H1 (cell line): ENCODE measurements around the gene ZIC1. TPM values are rescaled to one million over a fixed set of nuclear protein-coding genes. Genes with fewer than 3 reads are reported as not detected.
A peak's percentile ranks its signal among the peaks of the same experiment; 100 is the strongest.

Experiments used
- CTCF ChIA-PET: fragments of 300-600 bp; sonication (Branson Sonifier 250); formaldehyde crosslinking; loops from one replicate; lab custom pipeline; 2021; ENCODE audit not compliant: partially characterized antibody; lab: Charles Lee
- POLR2A ChIA-PET: fragments of 300-600 bp; sonication (Branson Sonifier 250); formaldehyde crosslinking; loops from one replicate; lab custom pipeline; 2021; ENCODE audit warnings: inconsistent platforms; ENCODE audit not compliant: partially characterized antibody; lab: Charles Lee
- DNase-seq, 2 experiments: peaks; one replicate each; pipeline versions ENCODE4 v3.0.0 to v3.0.0-alpha.2; 2010 to 2022; ENCODE audit warnings: low spot score in 2 of 2, low read depth in 1 of 2, mixed read lengths in 1 of 2
- FAIRE-seq: peaks from 2 replicates; lab custom pipeline; 2011; peaks lifted over from hg19 to GRCh38; lab: Jason Lieb, UNC
- H2AFZ ChIP-seq: 2 replicates; pipeline ENCODE4 v1.8.1; 2012; ENCODE audit warnings: low read length, inconsistent platforms
- H2AK5ac ChIP-seq: 2 replicates; pipeline ENCODE4 v1.6.1; 2013; ENCODE audit warnings: low read depth, low read length
- H2BK120ac ChIP-seq: replicated peaks from 2 replicates; pipeline ENCODE3; 2013; ENCODE audit warnings: low read depth, low read length, inconsistent platforms
- H2BK12ac ChIP-seq: 2 replicates; pipeline ENCODE4 v1.6.1; 2013; ENCODE audit warnings: low read depth, low read length
- H2BK15ac ChIP-seq: 2 replicates; pipeline ENCODE4 v1.6.1; 2013; ENCODE audit warnings: low read length
- H2BK20ac ChIP-seq: 2 replicates; pipeline ENCODE4 v1.6.1; 2013; ENCODE audit warnings: low read length
- H2BK5ac ChIP-seq: 2 replicates; pipeline ENCODE4 v1.6.1; 2013; ENCODE audit warnings: low read depth, low read length
- H3K14ac ChIP-seq: 2 replicates; pipeline ENCODE4 v1.6.1; 2013; ENCODE audit warnings: inconsistent platforms; ENCODE audit not compliant: insufficient read length
- H3K18ac ChIP-seq: 2 replicates; pipeline ENCODE4 v1.6.1; 2013; ENCODE audit warnings: low read length; ENCODE audit errors: extremely low read depth
- H3K23ac ChIP-seq: 2 replicates; pipeline ENCODE4 v1.6.1; 2013; ENCODE audit warnings: inconsistent platforms; ENCODE audit not compliant: insufficient read length
- H3K23me2 ChIP-seq: 2 replicates; pipeline ENCODE4 v1.6.1; 2013; ENCODE audit warnings: low read depth, low read length
- H3K27ac ChIP-seq: 2 replicates; pipeline ENCODE4 v1.6.1; 2011; ENCODE audit warnings: low read depth, low read length, inconsistent platforms
- H3K27me3 ChIP-seq, 4 experiments: replicated peaks in 1 of 4; 1 replicate in 1 of 4; 2 replicates in 3 of 4; pipeline versions ENCODE4 v1.6.1 to v1.8.1; 2011 to 2013; ENCODE audit warnings: low read length in 3 of 4, mild to moderate bottlenecking in 3 of 4, inconsistent platforms in 2 of 4, mixed read lengths in 2 of 4, moderate library complexity in 1 of 4; ENCODE audit not compliant: control insufficient read depth in 3 of 4, insufficient read depth in 3 of 4; ENCODE audit errors: extremely low read depth in 1 of 4
- H3K36me3 ChIP-seq, 4 experiments: 2 replicates each; pipeline versions ENCODE4 v1.6.1 to v1.8.1; 2011 to 2013; ENCODE audit warnings: mild to moderate bottlenecking in 4 of 4, low read length in 3 of 4, moderate library complexity in 2 of 4, control low read depth in 1 of 4, inconsistent platforms in 1 of 4; ENCODE audit not compliant: insufficient read depth in 4 of 4, control insufficient read depth in 2 of 4
- H3K4ac ChIP-seq: replicated peaks from 2 replicates; pipeline ENCODE3; 2013; ENCODE audit warnings: low read length, low read depth, mixed read lengths, inconsistent platforms; ENCODE audit not compliant: insufficient read length
- H3K4me1 ChIP-seq, 4 experiments: replicated peaks in 1 of 4; 1 replicate in 1 of 4; 2 replicates in 3 of 4; pipeline versions ENCODE4 v1.6.1 to v1.8.1; 2011 to 2013; ENCODE audit warnings: low read length in 3 of 4, inconsistent platforms in 2 of 4, mixed read lengths in 1 of 4; ENCODE audit not compliant: insufficient read depth in 4 of 4, control insufficient read depth in 3 of 4
- H3K4me2 ChIP-seq, 2 experiments: 2 replicates each; pipeline versions ENCODE4 v1.6.1 to v1.8.1; 2011 to 2013; ENCODE audit warnings: low read depth in 2 of 2, low read length in 2 of 2, control low read depth in 1 of 2, inconsistent platforms in 1 of 2, mild to moderate bottlenecking in 1 of 2; ENCODE audit not compliant: insufficient read depth in 1 of 2
- H3K4me3 ChIP-seq, 4 experiments: fragments of 200-600, 300-600 bp in 1 of 4; sonication (generic), shearing (Covaris generic), sonication (Bioruptor Twin) in 1 of 4; 2 replicates each; pipeline versions ENCODE4 v1.5.1 to v1.8.1; 2011 to 2016; ENCODE audit warnings: low read length in 4 of 4, low read depth in 3 of 4, control low read depth in 2 of 4, inconsistent platforms in 2 of 4, mild to moderate bottlenecking in 2 of 4, mixed read lengths in 1 of 4, moderate library complexity in 1 of 4; ENCODE audit not compliant: insufficient read depth in 2 of 4; ENCODE audit errors: extremely low read depth in 1 of 4
- H3K56ac ChIP-seq: replicated peaks from 2 replicates; pipeline ENCODE3; 2013; ENCODE audit warnings: low read depth, mild to moderate bottlenecking, mixed read lengths, low read length, inconsistent platforms; ENCODE audit not compliant: insufficient read length
- H3K79me1 ChIP-seq: 2 replicates; pipeline ENCODE4 v1.6.1; 2013; ENCODE audit warnings: low read depth, low read length, control low read depth
- H3K79me2 ChIP-seq, 2 experiments: 2 replicates each; pipeline versions ENCODE4 v1.6.1 to v1.8.1; 2012 to 2013; ENCODE audit warnings: low read length in 2 of 2, mild to moderate bottlenecking in 2 of 2, inconsistent platforms in 1 of 2; ENCODE audit not compliant: insufficient read depth in 2 of 2, control insufficient read depth in 1 of 2
- H3K9ac ChIP-seq, 4 experiments: replicated peaks in 1 of 4; 1 replicate in 1 of 4; 2 replicates in 3 of 4; pipeline versions ENCODE4 v1.6.1 to v1.8.1; 2011 to 2013; ENCODE audit warnings: low read depth in 3 of 4, low read length in 3 of 4, control low read depth in 2 of 4, mild to moderate bottlenecking in 2 of 4, moderate library complexity in 2 of 4, inconsistent platforms in 1 of 4; ENCODE audit errors: extremely low read depth in 1 of 4
- H3K9me3 ChIP-seq, 2 experiments: 2 replicates each; pipeline versions ENCODE4 v1.6.1 to v1.8.1; 2012 to 2013; ENCODE audit warnings: mild to moderate bottlenecking in 2 of 2, moderate library complexity in 2 of 2, control low read depth in 1 of 2, inconsistent platforms in 1 of 2, low read depth in 1 of 2, low read length in 1 of 2, mixed read lengths in 1 of 2; ENCODE audit not compliant: insufficient read depth in 2 of 2
- H4K20me1 ChIP-seq, 2 experiments: replicated peaks in 1 of 2; 2 replicates each; pipeline versions ENCODE3 to v1.8.1; 2011 to 2013; ENCODE audit warnings: inconsistent platforms in 2 of 2, low read length in 2 of 2, mild to moderate bottlenecking in 1 of 2; ENCODE audit not compliant: insufficient read depth in 2 of 2, control insufficient read depth in 1 of 2
- H4K5ac ChIP-seq: 2 replicates; pipeline ENCODE4 v1.6.1; 2013; ENCODE audit warnings: low read length, low read depth, mixed read lengths, inconsistent platforms; ENCODE audit not compliant: insufficient read length
- H4K8ac ChIP-seq: 2 replicates; pipeline ENCODE4 v1.8.0; 2013; ENCODE audit warnings: mild to moderate bottlenecking, moderate library complexity, low read length, inconsistent platforms; ENCODE audit not compliant: insufficient read depth; ENCODE audit errors: extremely low read depth
- H4K91ac ChIP-seq: replicated peaks from 2 replicates; pipeline ENCODE3; 2013; ENCODE audit warnings: low read length, mixed read lengths, inconsistent platforms; ENCODE audit not compliant: insufficient read length
- CBX8 ChIP-seq: fragments of 300-800, 300-1000 bp; sonication (generic); IDR thresholded peaks from 2 replicates; pipeline ENCODE4 v1.7.1; 2016; ENCODE audit warnings: low read depth, low read length, borderline replicate concordance
- EGR1 ChIP-seq: IDR thresholded peaks from 2 replicates; pipeline ENCODE4 v1.6.1; 2011; ENCODE audit warnings: low read depth, low read length, borderline replicate concordance
- EZH2 ChIP-seq: fragments of 200-600 bp; sonication (generic); IDR thresholded peaks from 2 replicates; pipeline ENCODE4 v1.7.1; 2012; ENCODE audit warnings: low read depth, mild to moderate bottlenecking, moderate library complexity, low read length, inconsistent platforms; ENCODE audit not compliant: severe bottlenecking
- GTF2F1 ChIP-seq: IDR thresholded peaks from 2 replicates; pipeline ENCODE4 v1.6.1; 2012; ENCODE audit warnings: low read depth, low read length, improper control_type of control experiment, borderline replicate concordance
- KDM4A ChIP-seq: IDR thresholded peaks from one replicate; pipeline ENCODE4 v1.7.1; 2012; ENCODE audit warnings: low read depth, mild to moderate bottlenecking, moderate library complexity, low read length, inconsistent platforms; ENCODE audit not compliant: severe bottlenecking
- RBBP5 ChIP-seq: IDR thresholded peaks from 2 replicates; pipeline ENCODE4 v1.7.1; 2012; ENCODE audit warnings: low read depth, mild to moderate bottlenecking, inconsistent platforms, low read length, moderate library complexity, borderline replicate concordance
- RNF2 ChIP-seq: fragments of 200-900, 300-1000 bp; sonication (generic); IDR thresholded peaks from 2 replicates; pipeline ENCODE4 v1.7.1; 2016; ENCODE audit warnings: borderline replicate concordance, low read depth, mild to moderate bottlenecking, antibody characterized with exemption, low read length; ENCODE audit not compliant: poor library complexity, severe bottlenecking; ENCODE audit errors: missing control alignments
- RXRA ChIP-seq: IDR thresholded peaks from 2 replicates; pipeline ENCODE4 v1.6.1; 2011; ENCODE audit warnings: low read depth, mild to moderate bottlenecking, low read length, moderate library complexity; ENCODE audit not compliant: insufficient read depth
- SIN3A ChIP-seq, 2 experiments: IDR thresholded peaks in 1 of 2; conservative IDR thresholded peaks in 1 of 2; 2 replicates each; pipeline ENCODE4 v1.6.1; 2011 to 2012; ENCODE audit warnings: low read length in 2 of 2, improper control_type of control experiment in 1 of 2, low read depth in 1 of 2, mild to moderate bottlenecking in 1 of 2
- SP1 ChIP-seq: IDR thresholded peaks from 2 replicates; pipeline ENCODE4 v1.6.1; 2011; ENCODE audit warnings: low read depth, low read length
- SUZ12 ChIP-seq: fragments of 200-600 bp; sonication (generic); IDR thresholded peaks from 2 replicates; pipeline ENCODE4 v1.6.1; 2012; ENCODE audit warnings: mild to moderate bottlenecking, inconsistent platforms, low read length, moderate library complexity, mixed read lengths
- WGBS, 2 experiments: shearing (Covaris generic) in 1 of 2; methylation state at CpG; one replicate each; pipeline versions ENCODE4 v1.1.6 to v1.1.7; 2013 to 2015; ENCODE audit warnings: low lambda C conversion rate in 2 of 2, mixed read lengths in 2 of 2, inconsistent platforms in 1 of 2, low coverage in 1 of 2, missing lambda C conversion rate in 1 of 2; ENCODE audit not compliant: insufficient replicate concordance in 2 of 2, insufficient coverage in 1 of 2, insufficient read length in 1 of 2; ENCODE audit errors: extremely low coverage in 1 of 2, missing lambda C conversion rate in 1 of 2; 5-methylcytosine and 5-hydroxymethylcytosine counted together
- polyA plus RNA-seq, 7 experiments: library from polyadenylated mRNA; depleted of rRNA in 3 of 7; stranded (reverse) in 5 of 7; unstranded in 2 of 7; fragments of >200 nt in 5 of 7; fragments of 200-250 nt in 2 of 7; gene quantifications; 1 replicate in 5 of 7; 2 replicates in 1 of 7; 4 replicates in 1 of 7; pipeline versions ENCODE4 v1.2.1 to v1.2.3, GENCODE V29; 2011 to 2013; ENCODE audit warnings: missing spikeins in 2 of 7, mixed read lengths in 2 of 7
- total RNA-seq: library from RNA; stranded (reverse); fragmentation: NEBNext Ultra II Directional; extraction: Animal tissue kit (Norgen Biotek cat#: 25700); gene quantifications from 2 replicates; pipeline ENCODE4 v1.2.1, GENCODE V29; 2021

ZIC1 gene
- total and polyA plus RNA-seq, 2 of the 8 experiments (the other 6 are each of a cell fraction or from before 2014, with no cell fraction given): 0.80 to 2.2 TPM

GRCh38 chr3:147407114-147407497, 2.1 kb upstream of the ZIC1 start:
- Histone ChIP-seq H4K20me1 (peaks cover 6 to 18% of the 10 kb centered on the region in 2 experiments), H2BK120ac (no peak overlapping the region), H3K9ac (no peak overlapping the region), H3K4me2 (peak overlapping the region; percentile 72 to 91), H3K4me1 (peaks cover 18 to 48% (median 32%) of the 10 kb centered on the region in 4 experiments), H2BK12ac (0 out of 2 replicates have a peak overlapping the region, but pooled peaks have one; percentile 9), H3K79me2 (no peaks in the 10 kb centered on the region), H2AFZ (no peak overlapping the region), H2AK5ac (no peak overlapping the region), H3K9me3 (no peaks in the 10 kb centered on the region; a peak in 1 of 4 replicates), H3K18ac (no peak overlapping the region; the same call in 1 of the 2 replicates), H3K4me3 (peak overlapping the region in 2 of 4 experiments; percentile 16 to 62; a peak in 4 of 8 replicates), H3K23me2 (peaks cover 15% of the 10 kb centered on the region), H3K4ac (no peak overlapping the region), H3K79me1 (no peaks in the 10 kb centered on the region), H3K27ac (no peak overlapping the region), H2BK15ac (no peak overlapping the region), H3K27me3 (peaks cover 65 to 98% (median 90%) of the 10 kb centered on the region in 4 experiments), H4K5ac (no peak overlapping the region), H2BK5ac (no peak overlapping the region), H4K8ac (no peak overlapping the region), H3K36me3 (peaks cover 0 to 4% (median 0%) of the 10 kb centered on the region in 4 experiments; a peak in 1 of 8 replicates), H3K14ac (no peak overlapping the region), H2BK20ac (0 out of 2 replicates have a peak overlapping the region, but pooled peaks have one; percentile 13), H3K23ac (no peak overlapping the region), H3K56ac (no peak overlapping the region), H4K91ac (no peak overlapping the region)
- CTCF ChIA-PET: interaction anchor here (1.0 to 27.3 kb wide), 5 partner anchors 11 to 43 kb away, joined by 3 to 485 read pairs (median 9); no protein-coding TSS in a partner anchor
- WGBS, 2 experiments: 2% methylated on average over 17 of the region's 17 CpGs; no CpG with 5 or more reads in 1 of the 2 experiments
- no peak for DNase-seq
- FAIRE-seq: no peak
- POLR2A ChIA-PET: interaction anchor here (0.6 kb wide), 1 partner anchor 421 kb away, joined by 3 read pairs; no protein-coding TSS in a partner anchor
- TF ChIP-seq KDM4A (no peak), EGR1 (no peak), RXRA (no peak), CBX8 (peak; percentile 54; the same call in 1 of the 2 replicates), EZH2 (peak; percentile 87), RBBP5 (no peak), SUZ12 (peak; percentile 74), SP1 (no peak), RNF2 (peak; percentile 80), SIN3A (conservative IDR thresholded peaks at IDR 0.05 in 1 of 2, IDR thresholded peaks at IDR 0.05 in 1 of 2; ENCODE audit: low read depth in 1 of 2, low read length in 2 of 2) (no peak), GTF2F1 (no peak)
